LHCN-M2 (cell line): ENCODE data around the gene TMEM91. TPM values are rescaled to one million over a fixed set of nuclear protein-coding genes. Genes with fewer than 3 reads are reported as not detected.

Experiments
- DNase-seq: peaks from one replicate; pipeline ENCODE4 v3.0.0-alpha.2; 2012; ENCODE audit warnings: low read depth
- total RNA-seq: library from RNA; depleted of rRNA; stranded (reverse); fragments of >200 nt; gene quantifications from 2 replicates; pipeline ENCODE4 v1.2.3, GENCODE V29; 2014

TMEM91 gene
- total RNA-seq, 1 experiment from 2014 or later, result 1.2 TPM

GRCh38 chr19:41411100-41411967, 35.0 kb downstream of the TMEM91 start:
- DNase-seq, result no peak

GRCh38 chr19:41411968-41412265, 35.6 kb downstream of the TMEM91 start:
- no peak for DNase-seq

GRCh38 chr19:41412953-41413352, 36.6 kb downstream of the TMEM91 start:
- no peak for DNase-seq

GRCh38 chr19:41413947-41414346, 37.6 kb downstream of the TMEM91 start:
- DNase-seq, result no peak

GRCh38 chr19:41414461-41414860, 38.1 kb downstream of the TMEM91 start:
- DNase-seq, result no peak

GRCh38 chr19:41415154-41415571, 38.8 kb downstream of the TMEM91 start:
- peak; percentile 54 for DNase-seq

- no peak for DNase-seq
Measured at GRCh38 chr19:41416194-41416674, 39.9 kb downstream of the TMEM91 start.

- DNase-seq, result no peak
Measured at GRCh38 chr19:41420101-41420880, 44.0 kb downstream of the TMEM91 start.

- no peak for DNase-seq
Measured at GRCh38 chr19:41421314-41421713, 45.0 kb downstream of the TMEM91 start.

GRCh38 chr19:41421973-41422372, 45.6 kb downstream of the TMEM91 start:
- no peak for DNase-seq

- DNase-seq, result no peak
Measured at GRCh38 chr19:41422456-41422855, 46.1 kb downstream of the TMEM91 start.

- DNase-seq, result no peak
Measured at GRCh38 chr19:41422955-41423354, 46.6 kb downstream of the TMEM91 start.

- no peak for DNase-seq
Measured at GRCh38 chr19:41424335-41425173, 48.2 kb downstream of the TMEM91 start.

- no peak for DNase-seq
Measured at GRCh38 chr19:41425174-41426115, 49.1 kb downstream of the TMEM91 start.

GRCh38 chr19:41426116-41426841, 49.9 kb downstream of the TMEM91 start:
- no peak for DNase-seq

- no peak for DNase-seq
Measured at GRCh38 chr19:41426952-41427646, 50.8 kb downstream of the TMEM91 start, which contains the start of gene B3GNT8. TSS of gene B3GNT8 (minus strand) at chr19:41427374. CDS start at chr19:41426778, 596 bp downstream.

- no peak for DNase-seq
Measured at GRCh38 chr19:41427647-41428480, 51.5 kb downstream of the TMEM91 start.

- peak; percentile 25 for DNase-seq
Measured at GRCh38 chr19:41428481-41428859, 52.1 kb downstream of the TMEM91 start.
